ENCODE results near the gene RAB6D.

GRCh38 chr2:131322209-131322608 lies 41.8 kb downstream of the RAB6D start:
- TF ChIP-seq, protein P1, sequence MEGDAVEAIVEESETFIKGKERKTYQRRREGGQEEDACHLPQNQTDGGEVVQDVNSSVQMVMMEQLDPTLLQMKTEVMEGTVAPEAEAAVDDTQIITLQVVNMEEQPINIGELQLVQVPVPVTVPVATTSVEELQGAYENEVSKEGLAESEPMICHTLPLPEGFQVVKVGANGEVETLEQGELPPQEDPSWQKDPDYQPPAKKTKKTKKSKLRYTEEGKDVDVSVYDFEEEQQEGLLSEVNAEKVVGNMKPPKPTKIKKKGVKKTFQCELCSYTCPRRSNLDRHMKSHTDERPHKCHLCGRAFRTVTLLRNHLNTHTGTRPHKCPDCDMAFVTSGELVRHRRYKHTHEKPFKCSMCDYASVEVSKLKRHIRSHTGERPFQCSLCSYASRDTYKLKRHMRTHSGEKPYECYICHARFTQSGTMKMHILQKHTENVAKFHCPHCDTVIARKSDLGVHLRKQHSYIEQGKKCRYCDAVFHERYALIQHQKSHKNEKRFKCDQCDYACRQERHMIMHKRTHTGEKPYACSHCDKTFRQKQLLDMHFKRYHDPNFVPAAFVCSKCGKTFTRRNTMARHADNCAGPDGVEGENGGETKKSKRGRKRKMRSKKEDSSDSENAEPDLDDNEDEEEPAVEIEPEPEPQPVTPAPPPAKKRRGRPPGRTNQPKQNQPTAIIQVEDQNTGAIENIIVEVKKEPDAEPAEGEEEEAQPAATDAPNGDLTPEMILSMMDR (conservative IDR thresholded peaks at IDR 0.05; ENCODE audit: low read length) = no peak
- TF ChIP-seq EZH2phosphoT487 (IDR thresholded peaks at IDR 0.05; ENCODE audit: borderline replicate concordance, low read depth, low read length) = no peak

Data from OCI-LY7 (cell line).